ENCODE data around the gene ADCY2. TPM values are rescaled to one million over a fixed set of nuclear protein-coding genes. Genes with fewer than 3 reads are reported as not detected.

Gene ADCY2
- total and polyA plus RNA-seq, 8 donors: 0.29 to 7.5 (median 1.1) TPM

- intact Hi-C loops (cut with DNase I; ENCODE audit: low total_unique reads): no loop called here
- Histone ChIP-seq H3K36me3 (no peaks in the 10 kb centered on the region), H3K4me3 (no peak overlapping the region), H3K9me3 (no peaks in the 10 kb centered on the region), H3K27ac (no peak overlapping the region), H3K27me3 (no peaks in the 10 kb centered on the region), H3K4me1 (no peaks in the 10 kb centered on the region)
- TF ChIP-seq CTCF (IDR thresholded peaks at IDR 0.05) (no peak), EP300 (IDR thresholded peaks at IDR 0.05) (no peak), POLR2AphosphoS5 (IDR thresholded peaks at IDR 0.05) (no peak), POLR2A (IDR thresholded peaks at IDR 0.05) (no peak)
- WGBS, 5 donors: 56 to 72% (median 70%) methylated on average over 4 of the region's 4 CpGs
- DNase-seq: no peak
Measured at GRCh38 chr5:7728076-7728475, 332.1 kb downstream of the ADCY2 start.

- no peak overlapping the region for H3K27ac ChIP-seq
- no peaks in the 10 kb centered on the region for H3K4me1 ChIP-seq
- H3K4me3 ChIP-seq: no peak overlapping the region
- no peak for DNase-seq
- WGBS, 5 donors: 84 to 94% (median 90%) methylated on average over 5 of the region's 5 CpGs
- H3K27me3 ChIP-seq: no peaks in the 10 kb centered on the region
- no peaks in the 10 kb centered on the region for H3K9me3 ChIP-seq
- intact Hi-C loops (cut with DNase I; ENCODE audit: low total_unique reads): no loop called here
- no peaks in the 10 kb centered on the region for H3K36me3 ChIP-seq
- no peak for TF ChIP-seq CTCF (IDR thresholded peaks at IDR 0.05)
- TF ChIP-seq POLR2A (IDR thresholded peaks at IDR 0.05): no peak
- no peak for TF ChIP-seq EP300 (IDR thresholded peaks at IDR 0.05)
- TF ChIP-seq POLR2AphosphoS5 (IDR thresholded peaks at IDR 0.05): no peak
Measured at GRCh38 chr5:7741415-7742065, 345.6 kb downstream of the ADCY2 start.

GRCh38 chr5:7742241-7742656, 346.3 kb downstream of the ADCY2 start:
- WGBS, 5 donors: 37 to 64% (median 46%) methylated on average over 5 of the region's 5 CpGs
- no peak for TF ChIP-seq CTCF (IDR thresholded peaks at IDR 0.05)
- peak in 2 of 3 donors; percentile 56 to 73 for TF ChIP-seq POLR2AphosphoS5 (IDR thresholded peaks at IDR 0.05)
- Histone ChIP-seq H3K27ac (no peak overlapping the region), H3K36me3 (no peaks in the 10 kb centered on the region), H3K4me3 (no peak overlapping the region), H3K9me3 (no peaks in the 10 kb centered on the region), H3K27me3 (no peaks in the 10 kb centered on the region), H3K4me1 (no peaks in the 10 kb centered on the region)
- intact Hi-C loops (cut with DNase I; ENCODE audit: low total_unique reads): no loop called here
- peak in 1 of 2 donors; percentile 48 for DNase-seq

- TF ChIP-seq EP300 (IDR thresholded peaks at IDR 0.05) (no peak), POLR2AphosphoS5 (IDR thresholded peaks at IDR 0.05) (peak in 1 of 3 donors; percentile 11), CTCF (IDR thresholded peaks at IDR 0.05) (peak in 5 of 7 experiments; percentile 55 to 89 (median 71)), POLR2A (IDR thresholded peaks at IDR 0.05) (no peak)
- Histone ChIP-seq H3K9me3 (no peaks in the 10 kb centered on the region), H3K4me3 (no peak overlapping the region), H3K27me3 (no peaks in the 10 kb centered on the region), H3K36me3 (no peaks in the 10 kb centered on the region), H3K27ac (no peak overlapping the region), H3K4me1 (no peaks in the 10 kb centered on the region)
- WGBS, 5 donors: 23 to 32% (median 27%) methylated on average over 11 of the region's 11 CpGs
- intact Hi-C loops (cut with DNase I; ENCODE audit: low total_unique reads): no loop called here
- peak; percentile 76 to 86 for DNase-seq
Measured at GRCh38 chr5:7745882-7746610, 350.1 kb downstream of the ADCY2 start.

All from stomach (tissue), 9 donors.